ENCODE data around the gene PCDH9.

DNA sequence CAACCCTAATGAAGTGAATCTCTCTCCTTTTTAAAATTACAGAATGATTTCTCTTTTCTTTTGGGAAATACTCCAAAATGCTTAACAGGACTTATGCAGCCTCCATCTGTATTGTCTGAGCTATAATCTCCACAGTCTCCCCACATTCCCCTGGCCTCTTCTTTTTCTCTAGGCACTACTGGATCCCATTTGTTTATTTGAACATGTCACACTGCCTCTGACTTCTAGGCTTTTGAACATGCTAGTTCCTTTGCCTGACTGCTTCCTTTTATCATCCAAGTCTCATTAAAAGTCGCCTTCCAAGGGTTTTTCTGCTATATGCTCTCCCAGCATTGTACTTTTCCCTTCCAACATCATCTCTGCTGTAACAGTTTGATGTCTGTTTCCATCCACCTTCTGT lies 548.7 kb downstream of the PCDH9 start:
- no peak for TF ChIP-seq POLR2A (IDR thresholded peaks at IDR 0.05)
- TF ChIP-seq, protein P1, sequence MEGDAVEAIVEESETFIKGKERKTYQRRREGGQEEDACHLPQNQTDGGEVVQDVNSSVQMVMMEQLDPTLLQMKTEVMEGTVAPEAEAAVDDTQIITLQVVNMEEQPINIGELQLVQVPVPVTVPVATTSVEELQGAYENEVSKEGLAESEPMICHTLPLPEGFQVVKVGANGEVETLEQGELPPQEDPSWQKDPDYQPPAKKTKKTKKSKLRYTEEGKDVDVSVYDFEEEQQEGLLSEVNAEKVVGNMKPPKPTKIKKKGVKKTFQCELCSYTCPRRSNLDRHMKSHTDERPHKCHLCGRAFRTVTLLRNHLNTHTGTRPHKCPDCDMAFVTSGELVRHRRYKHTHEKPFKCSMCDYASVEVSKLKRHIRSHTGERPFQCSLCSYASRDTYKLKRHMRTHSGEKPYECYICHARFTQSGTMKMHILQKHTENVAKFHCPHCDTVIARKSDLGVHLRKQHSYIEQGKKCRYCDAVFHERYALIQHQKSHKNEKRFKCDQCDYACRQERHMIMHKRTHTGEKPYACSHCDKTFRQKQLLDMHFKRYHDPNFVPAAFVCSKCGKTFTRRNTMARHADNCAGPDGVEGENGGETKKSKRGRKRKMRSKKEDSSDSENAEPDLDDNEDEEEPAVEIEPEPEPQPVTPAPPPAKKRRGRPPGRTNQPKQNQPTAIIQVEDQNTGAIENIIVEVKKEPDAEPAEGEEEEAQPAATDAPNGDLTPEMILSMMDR (IDR thresholded peaks at IDR 0.05): no peak
